GM18873 (cell line): Measurements from ENCODE around the gene PYDC2.

ENCODE experiments used
- ATAC-seq: cut with Tn5 transposase; IDR thresholded peaks from one replicate; pipeline ENCODE4 v1.9.1; 2021; ENCODE audit warnings: mild to moderate bottlenecking, moderate library complexity, moderate number of reproducible peaks; ENCODE audit not compliant: unreplicated experiment, low FRiP score

PYDC2 gene

GRCh38 chr3:191461113-191461595 is at the start of gene PYDC2:
Gene PYDC2, plus strand, starts transcription at chr3:191461163. Its CDS starts 0 bp downstream, at chr3:191461163.
- ATAC-seq: no peak

- ATAC-seq: no peak
Measured at GRCh38 chr3:191412759-191413158, 48.2 kb upstream of the PYDC2 start.

- no peak for ATAC-seq
Measured at GRCh38 chr3:191414286-191414685, 46.7 kb upstream of the PYDC2 start.

- no peak for ATAC-seq
Measured at GRCh38 chr3:191414732-191415131, 46.2 kb upstream of the PYDC2 start.

GRCh38 chr3:191415566-191415965 is 45.4 kb upstream of the PYDC2 start:
- no peak for ATAC-seq

- ATAC-seq: no peak
Measured at GRCh38 chr3:191417457-191417729, 43.6 kb upstream of the PYDC2 start.

- ATAC-seq: no peak
Measured at GRCh38 chr3:191420771-191421170, 40.2 kb upstream of the PYDC2 start.

GRCh38 chr3:191424881-191425280 is 36.1 kb upstream of the PYDC2 start:
- ATAC-seq: no peak

- ATAC-seq: no peak
Measured at GRCh38 chr3:191425322-191425734, 35.6 kb upstream of the PYDC2 start.

GRCh38 chr3:191426311-191426710 is 34.7 kb upstream of the PYDC2 start:
- ATAC-seq: no peak

- ATAC-seq: no peak
Measured at GRCh38 chr3:191428177-191428576, 32.8 kb upstream of the PYDC2 start.

- no peak for ATAC-seq
Measured at GRCh38 chr3:191430103-191430502, 30.9 kb upstream of the PYDC2 start.

- no peak for ATAC-seq
Measured at GRCh38 chr3:191431160-191431822, 29.7 kb upstream of the PYDC2 start.

GRCh38 chr3:191432162-191432561 is 28.8 kb upstream of the PYDC2 start:
- no peak for ATAC-seq

- no peak for ATAC-seq
Measured at GRCh38 chr3:191434024-191434423, 26.9 kb upstream of the PYDC2 start.

- ATAC-seq: no peak
Measured at GRCh38 chr3:191435981-191436380, 25.0 kb upstream of the PYDC2 start.

GRCh38 chr3:191438150-191438814 is 22.7 kb upstream of the PYDC2 start:
- ATAC-seq: no peak

- no peak for ATAC-seq
Measured at GRCh38 chr3:191440532-191440931, 20.4 kb upstream of the PYDC2 start.

GRCh38 chr3:191441687-191442086 is 19.3 kb upstream of the PYDC2 start:
- no peak for ATAC-seq

- no peak for ATAC-seq
Measured at GRCh38 chr3:191444569-191444968, 16.4 kb upstream of the PYDC2 start.

GRCh38 chr3:191449256-191449655 is 11.7 kb upstream of the PYDC2 start:
- ATAC-seq: no peak

GRCh38 chr3:191455257-191455952 is 5.6 kb upstream of the PYDC2 start:
- no peak for ATAC-seq
